Fibroblast of skin of left biceps (primary cell): Measurements from ENCODE around the gene AATK.

ENCODE experiments used
- DNase-seq, 2 experiments: peaks; one replicate each; pipeline ENCODE4 v3.0.0-alpha.2; 2013; ENCODE audit warnings: low read depth in 2 of 2

AATK gene

DNA sequence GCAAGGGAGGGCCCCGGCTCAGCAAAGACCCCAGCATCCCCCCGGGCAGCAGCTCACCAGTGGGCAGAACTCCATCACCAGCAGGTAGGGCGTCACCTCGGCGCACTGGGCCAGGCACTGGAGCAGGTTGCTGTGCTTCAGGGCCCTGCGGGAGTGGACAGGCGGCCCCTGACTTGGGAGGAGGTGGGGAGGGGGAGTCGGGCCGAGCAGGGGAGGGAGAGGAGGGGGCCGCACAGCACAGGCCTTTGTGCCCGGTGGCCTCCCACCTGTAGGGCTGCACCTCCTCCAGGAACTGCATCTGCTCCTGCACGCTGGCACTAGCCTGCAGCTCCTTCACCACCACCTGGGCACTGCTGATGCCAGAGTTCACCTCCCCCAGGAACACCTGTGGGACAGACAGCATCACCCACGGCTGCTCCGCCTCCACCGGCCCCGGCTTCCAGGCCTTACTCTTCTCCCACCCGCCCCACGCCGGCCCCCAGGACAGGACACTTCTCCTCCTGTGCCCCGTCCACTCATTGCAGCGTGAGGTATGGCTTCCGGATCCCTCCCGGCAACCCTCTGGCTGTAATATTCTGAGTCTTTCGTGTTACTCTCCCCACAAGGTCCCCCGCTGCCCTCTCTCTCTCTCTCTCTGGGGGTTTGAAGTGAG is 38.4 kb downstream of the AATK start:
- DNase-seq = no peak

GRCh38 chr17:81127133-81127455 is 38.9 kb downstream of the AATK start:
- DNase-seq = no peak

GRCh38 chr17:81126281-81127132 is 39.5 kb downstream of the AATK start:
- DNase-seq = no peak

DNA sequence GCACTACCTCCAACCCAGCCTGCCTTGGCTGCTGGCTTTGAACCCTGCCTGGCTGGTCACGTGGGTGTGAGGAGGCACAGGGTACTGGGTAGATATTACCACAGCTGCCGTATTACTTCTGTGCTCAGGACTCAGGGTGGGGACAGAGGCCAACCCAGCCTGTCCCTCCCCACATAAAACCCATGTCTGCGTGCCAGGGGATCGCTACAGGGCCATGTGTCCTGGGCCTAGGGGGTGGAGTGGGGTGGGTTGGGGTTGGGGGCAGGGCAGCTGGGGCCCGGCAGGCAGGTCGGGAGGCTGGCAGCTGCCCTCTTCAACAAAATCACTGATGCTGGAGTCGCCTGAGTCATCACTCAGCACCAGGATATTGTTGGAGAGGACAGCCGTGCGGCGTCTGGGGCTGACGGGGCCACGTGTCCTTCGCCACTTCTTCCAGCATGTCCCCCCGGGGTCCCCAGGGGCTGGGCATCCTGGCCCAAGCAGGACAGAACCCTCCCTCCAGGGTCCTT is 40.4 kb downstream of the AATK start:
- DNase-seq = no peak

DNA sequence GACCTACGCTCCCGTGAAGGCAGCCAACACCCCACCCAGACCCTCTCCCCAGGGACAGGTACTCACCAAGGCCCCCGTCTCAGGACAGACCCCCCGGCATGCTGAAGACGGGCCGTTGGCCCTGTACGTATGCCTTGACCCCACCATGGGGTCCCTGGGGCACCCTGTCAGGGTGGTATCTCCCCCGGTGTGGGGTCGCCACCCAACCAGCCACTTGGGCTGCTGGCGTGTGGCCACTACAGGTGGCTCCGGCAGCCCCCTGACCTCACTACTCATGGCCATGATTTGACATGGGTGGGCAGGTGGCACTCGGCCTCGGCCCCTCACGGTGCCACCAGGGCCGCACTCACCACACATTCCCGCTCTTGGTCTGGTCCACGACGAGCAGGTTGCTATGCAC is 41.6 kb downstream of the AATK start:
- DNase-seq = no peak

- DNase-seq = no peak
Measured at GRCh38 chr17:81123052-81124048, 42.7 kb downstream of the AATK start.

DNA sequence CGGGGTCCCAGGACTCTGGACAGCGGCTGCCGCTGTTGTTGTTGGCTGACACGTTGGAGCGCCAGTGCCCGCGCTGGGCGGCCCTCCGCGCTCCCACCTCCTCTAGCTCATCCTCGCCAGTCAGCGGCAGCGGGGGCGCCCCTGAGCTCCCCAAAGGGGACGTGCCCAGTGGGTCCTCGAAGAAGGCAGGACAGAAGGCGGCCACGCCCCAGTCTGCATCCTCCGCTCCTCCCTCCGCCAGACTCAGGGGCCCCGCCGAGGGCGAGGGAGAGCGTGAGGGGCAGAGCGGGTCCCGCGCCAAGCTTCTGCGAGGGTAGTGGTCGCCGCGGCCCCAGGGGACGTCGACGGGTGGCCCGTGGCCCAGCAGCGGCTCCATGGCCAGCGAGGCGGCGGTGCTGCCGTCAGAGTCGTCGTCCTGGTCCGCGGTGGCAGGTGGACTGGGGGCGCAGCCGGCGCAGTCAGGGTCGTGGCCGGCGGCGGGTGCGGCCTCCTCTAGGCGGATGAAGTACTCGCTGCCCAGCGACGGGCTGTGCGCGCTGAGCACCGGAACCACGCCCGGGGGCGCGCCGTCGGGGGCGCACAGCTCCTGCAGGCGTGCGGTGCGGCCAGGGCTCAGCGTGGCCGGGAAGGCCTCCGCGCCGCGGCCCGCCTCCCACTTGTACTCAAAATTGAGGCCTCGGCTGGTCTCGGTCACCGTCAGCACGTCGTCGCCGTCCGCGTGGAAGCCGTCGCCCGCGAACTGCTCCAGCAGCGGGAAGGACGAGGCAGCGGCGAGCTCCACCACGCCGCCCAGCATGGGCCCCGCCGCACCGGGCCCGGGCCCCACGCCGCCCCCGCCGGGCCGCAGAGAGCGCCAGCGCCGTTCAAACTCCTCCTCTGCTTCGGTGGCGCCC is 43.9 kb downstream of the AATK start:
- DNase-seq = no peak

DNA sequence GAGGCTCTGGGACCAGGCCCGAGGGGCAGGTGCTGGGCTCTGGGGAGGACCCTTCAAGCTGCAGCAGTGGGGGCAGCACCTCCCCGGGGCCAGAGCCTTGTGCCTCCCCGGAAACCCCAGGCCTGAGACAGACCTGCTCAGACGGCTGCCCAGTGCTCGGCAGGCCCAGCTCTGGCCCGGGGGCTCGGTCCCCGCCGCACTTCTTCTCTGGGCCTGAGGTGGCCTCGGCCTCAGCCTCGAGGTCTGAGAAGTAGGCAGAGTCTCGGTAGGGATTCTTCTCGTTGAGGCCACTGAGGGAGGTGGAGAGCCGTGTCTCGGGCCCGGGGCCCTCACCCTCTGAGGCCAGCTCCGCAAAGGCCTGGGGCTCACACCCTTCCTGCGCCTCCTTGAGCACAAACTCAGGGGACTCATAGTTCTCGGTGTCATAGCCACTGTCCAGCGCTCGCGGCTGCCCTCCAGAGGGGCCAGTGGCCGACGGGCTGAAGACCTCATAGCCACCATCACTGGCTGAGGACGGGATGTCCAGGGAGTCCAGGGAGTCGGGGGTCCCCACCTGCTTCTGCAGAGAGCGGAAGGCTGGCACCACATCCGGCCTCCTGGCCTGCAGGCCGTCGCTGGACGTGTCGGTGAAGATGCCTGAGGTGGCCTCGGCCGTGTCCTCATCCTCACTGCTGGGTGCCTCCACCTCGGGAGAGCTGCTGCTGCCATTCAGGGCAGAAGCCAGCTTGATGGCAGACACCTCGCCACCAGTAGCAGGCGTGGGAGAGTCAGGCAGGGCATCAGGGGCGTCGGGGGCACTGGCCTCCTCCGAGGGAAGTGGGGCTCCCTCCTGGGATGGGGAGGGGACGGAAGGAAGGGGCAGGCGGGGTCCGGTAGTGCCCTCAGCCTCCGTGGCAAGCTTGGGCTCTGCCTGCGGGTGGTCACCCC is 45.1 kb downstream of the AATK start:
- DNase-seq = no peak

- no peak for DNase-seq
Measured at GRCh38 chr17:81120149-81120484, 45.9 kb downstream of the AATK start.

DNA sequence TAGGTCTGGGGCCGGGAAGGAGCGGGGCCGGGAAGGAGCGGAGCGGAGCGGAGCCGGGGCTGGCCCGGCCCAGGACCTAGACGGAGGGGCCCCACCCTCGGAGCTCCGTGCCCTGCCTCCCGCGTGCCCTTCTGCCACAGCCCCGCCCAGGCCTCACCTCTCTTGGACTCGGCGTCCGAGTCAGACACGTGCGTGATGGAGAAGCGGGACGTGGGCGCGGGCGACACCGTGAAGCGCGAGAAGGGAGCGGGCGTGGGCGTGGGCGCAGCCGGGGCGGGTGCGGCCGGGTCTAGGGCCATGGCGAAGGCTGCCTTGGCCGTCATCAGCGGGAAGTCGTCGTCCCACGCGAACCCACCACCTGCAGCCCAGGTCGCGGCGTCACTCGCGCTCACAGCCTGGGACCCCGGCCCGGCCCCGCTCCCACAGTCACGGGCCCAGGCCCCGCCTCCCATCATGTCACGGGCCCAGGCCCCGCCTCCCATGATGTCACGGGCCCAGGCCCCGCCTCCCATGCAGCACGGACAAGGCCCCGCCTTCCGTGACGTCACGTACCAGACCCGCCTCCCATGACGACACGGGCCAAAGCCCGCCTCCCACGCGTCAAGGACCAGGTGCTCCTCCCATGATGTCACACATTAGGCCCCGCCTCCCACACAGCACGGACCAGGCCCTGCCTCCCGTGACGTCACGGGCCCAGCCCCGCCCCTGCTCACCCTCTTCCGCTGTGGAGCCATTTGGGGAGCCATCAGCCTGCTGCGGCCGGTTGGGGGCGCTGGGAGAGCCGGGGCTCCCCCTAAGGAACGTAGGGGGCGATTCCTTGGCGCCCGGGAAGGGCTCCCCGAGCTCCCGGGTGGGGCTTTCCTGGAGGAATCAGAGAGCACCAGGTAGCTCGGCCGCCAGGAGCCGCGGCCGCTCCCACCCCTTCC is 46.5 kb downstream of the AATK start:
- DNase-seq = peak; percentile 64 to 67

DNA sequence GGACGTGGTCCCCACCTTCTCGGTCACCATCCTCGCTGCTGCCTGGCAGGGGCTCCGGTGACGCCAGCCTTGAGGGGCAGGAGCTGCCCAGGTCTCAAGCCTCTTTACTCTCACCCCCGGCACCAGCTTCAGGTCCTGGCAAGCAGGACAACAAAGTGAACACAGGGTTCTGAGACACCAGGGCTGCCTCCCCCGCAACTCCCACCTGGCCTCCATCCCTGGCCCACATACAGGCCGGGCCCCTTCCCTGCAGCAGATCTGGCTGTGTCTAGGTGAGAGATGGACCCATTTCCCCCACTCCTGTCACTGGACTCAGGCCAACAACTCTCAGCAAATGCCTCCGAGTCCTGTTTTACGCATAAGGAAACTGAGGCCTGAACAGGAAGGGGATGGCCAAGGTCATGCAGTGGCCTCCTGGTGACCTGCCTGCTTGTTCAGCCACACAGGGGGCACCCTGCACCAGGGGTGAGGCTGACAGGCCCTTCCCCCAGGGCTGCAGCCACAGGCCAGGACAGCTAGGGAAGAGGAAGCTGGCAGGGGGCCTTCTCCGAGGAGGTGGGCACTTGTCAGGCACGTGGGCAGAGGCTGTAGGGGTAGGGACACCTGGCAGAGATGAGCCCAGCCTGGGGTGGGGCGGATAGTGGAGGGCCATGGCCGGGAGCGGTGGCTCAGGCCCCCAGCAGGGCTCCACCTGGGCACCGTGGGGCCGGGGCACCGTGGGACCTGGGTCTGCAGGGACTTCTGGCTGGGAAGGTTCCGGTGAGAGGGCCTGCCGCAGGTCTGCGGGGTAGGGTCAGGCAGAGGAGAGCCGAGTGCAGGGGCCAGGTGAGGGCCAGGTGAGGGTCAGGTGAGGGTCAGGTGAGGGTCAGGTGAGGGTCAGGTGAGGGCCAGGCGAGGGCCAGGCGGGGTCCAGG is 47.5 kb downstream of the AATK start:
- no peak for DNase-seq

GRCh38 chr17:81117672-81118198 is 48.3 kb downstream of the AATK start:
- DNase-seq = no peak

GRCh38 chr17:81116704-81117103 is 49.3 kb downstream of the AATK start:
- DNase-seq = no peak

DNA sequence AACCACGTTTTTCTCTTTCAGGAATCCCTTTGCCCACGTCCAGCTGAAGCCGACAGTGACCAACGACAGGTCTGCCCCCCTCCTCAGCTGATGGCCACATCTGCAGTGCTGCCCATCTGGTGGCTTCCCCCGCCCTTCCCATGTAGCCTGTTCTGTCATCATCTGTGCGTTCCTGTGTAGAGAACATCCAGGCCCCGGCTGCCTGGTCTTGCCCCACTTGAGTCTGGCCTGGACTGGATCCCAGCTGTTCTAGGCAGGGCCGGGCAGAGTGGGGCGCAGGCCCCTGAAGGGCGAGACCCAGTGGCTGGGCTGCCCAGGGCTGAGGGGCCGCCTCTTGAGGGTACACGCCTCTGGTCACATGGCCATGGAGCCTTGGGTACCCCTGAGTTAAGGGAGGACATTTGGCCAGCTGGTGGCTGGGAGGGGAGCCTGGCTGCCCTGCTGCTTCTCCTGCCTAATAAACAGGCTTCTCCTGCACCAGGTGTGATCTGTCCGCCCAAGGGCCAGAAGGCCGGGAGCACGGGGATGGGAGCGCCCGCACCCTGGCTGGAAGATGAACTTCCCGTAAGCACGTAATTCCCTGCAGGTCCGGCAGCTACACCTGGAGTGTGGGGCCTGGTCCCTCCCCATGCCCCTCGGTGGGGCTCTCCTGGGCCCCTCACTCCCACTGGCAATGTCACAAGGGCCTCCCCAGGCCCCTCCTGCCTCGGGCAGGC is 50.1 kb downstream of the AATK start:
- no peak for DNase-seq

DNA sequence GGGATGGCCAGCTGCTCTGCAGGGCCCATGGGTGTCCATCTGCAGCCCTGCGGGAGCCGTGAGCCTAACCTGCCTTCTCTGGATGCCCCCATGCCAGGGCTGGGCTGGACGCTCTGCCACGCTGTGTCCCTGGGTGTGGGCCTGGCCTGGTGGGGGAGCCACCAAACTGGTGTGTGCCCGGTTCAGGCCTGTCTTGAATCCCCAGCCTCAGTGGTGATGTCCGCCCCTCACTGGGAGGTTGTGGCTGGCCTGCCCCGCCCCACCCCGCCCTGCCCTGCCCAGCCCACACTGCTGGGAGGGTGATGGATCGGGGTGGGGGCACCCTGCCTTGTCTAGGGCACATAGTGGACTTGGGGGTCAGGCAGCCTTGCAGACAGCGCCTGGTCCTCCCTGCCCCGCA is 50.8 kb downstream of the AATK start:
- DNase-seq = no peak

DNA sequence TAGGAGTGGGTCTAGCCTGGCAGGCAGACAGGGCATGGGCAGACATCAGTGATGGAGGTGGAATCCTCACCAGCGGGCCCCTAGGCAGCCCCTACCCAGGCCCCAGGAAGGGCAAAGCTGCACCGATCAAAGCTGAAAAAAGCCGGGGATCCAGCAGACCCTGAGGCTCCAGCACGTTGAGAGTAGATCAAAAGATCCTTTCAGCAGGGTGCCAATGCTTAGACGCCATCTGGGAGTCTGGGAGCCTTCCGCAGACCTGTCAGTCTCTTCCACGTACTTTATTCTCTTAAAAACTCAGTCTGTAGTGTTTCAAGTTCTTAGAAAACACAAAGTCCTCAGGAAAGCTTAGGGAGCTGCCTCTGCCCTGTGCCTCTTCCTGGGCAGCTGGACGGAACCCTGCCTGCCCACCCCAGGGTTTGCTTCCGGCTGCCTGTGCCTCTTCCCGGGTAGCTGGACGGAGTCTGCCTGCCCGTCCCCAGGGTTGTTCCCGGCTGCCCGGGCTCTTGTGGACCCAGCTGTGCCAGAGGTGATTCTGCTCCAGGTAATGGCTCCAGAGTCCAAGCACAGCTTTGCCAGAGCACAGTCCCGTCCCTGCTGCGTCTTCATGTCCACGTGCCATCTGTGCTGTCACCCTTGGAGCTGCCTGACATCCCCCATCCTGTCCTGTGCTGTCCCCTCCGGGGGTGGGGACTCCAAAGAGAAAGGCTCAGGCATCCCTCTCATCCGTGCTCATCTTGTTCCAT is 51.5 kb downstream of the AATK start:
- DNase-seq = no peak
